IMR-90 (cell line): ENCODE results near the gene ABR. TPM values are rescaled to one million over a fixed set of nuclear protein-coding genes. Genes with fewer than 3 reads are reported as not detected.

Experiments used
- ATAC-seq: fragments of 200-7000 bp; cut with Tn5 transposase; 2 replicates; pipeline ENCODE4 v1.9.1; 2020; ENCODE audit warnings: low read depth, mild to moderate bottlenecking, moderate library complexity
- BruUV-seq: library from RNA; stranded (reverse); fragments of 400-500 nt; replicated peaks from 2 replicates; lab custom pipeline; 2021; lab: Mats Ljungman, UMichigan
- CTCF ChIA-PET: fragments of 300-600 bp; formaldehyde crosslinking; extraction: SDS; loops from one replicate; lab custom pipeline; 2021; ENCODE audit warnings: antibody characterized with exemption; lab: Yijun Ruan, JAX
- POLR2A ChIA-PET: fragments of 300-600 bp; sonication (Branson Sonifier 250); formaldehyde crosslinking; loops from one replicate; lab custom pipeline; 2022; ENCODE audit warnings: antibody characterized with exemption; ENCODE audit not compliant: unreplicated experiment; lab: Charles Lee
- DNase-seq: peaks from one replicate; pipeline ENCODE4 v3.0.0; 2013
- H2AFZ ChIP-seq: replicated peaks from 2 replicates; pipeline ENCODE3; 2013; ENCODE audit warnings: low read length, mild to moderate bottlenecking; ENCODE audit not compliant: poor library complexity
- H2AK5ac ChIP-seq: 2 replicates; pipeline ENCODE4 v1.6.1; 2013; ENCODE audit warnings: low read depth, low read length, inconsistent platforms
- H2AK9ac ChIP-seq: replicated peaks from 2 replicates; pipeline ENCODE3; 2013; ENCODE audit warnings: mild to moderate bottlenecking, low read depth, low read length, moderate library complexity; ENCODE audit not compliant: poor library complexity
- H2BK120ac ChIP-seq: 2 replicates; pipeline ENCODE4 v1.6.1; 2013; ENCODE audit warnings: low read depth, low read length, inconsistent platforms
- H2BK15ac ChIP-seq: 3 replicates; pipeline ENCODE4 v1.6.1; 2013; ENCODE audit warnings: low read depth, low read length, inconsistent platforms
- H2BK20ac ChIP-seq: 2 replicates; pipeline ENCODE4 v1.6.1; 2013; ENCODE audit warnings: low read depth, mild to moderate bottlenecking, inconsistent platforms, low read length, moderate library complexity
- H2BK5ac ChIP-seq: 2 replicates; pipeline ENCODE4 v1.6.1; 2013; ENCODE audit warnings: mild to moderate bottlenecking, low read depth, low read length, inconsistent platforms; ENCODE audit not compliant: poor library complexity, severe bottlenecking
- H3K14ac ChIP-seq: replicated peaks from 2 replicates; pipeline ENCODE4 v1.6.1; 2013; ENCODE audit warnings: low read depth, low read length, inconsistent platforms
- H3K18ac ChIP-seq: 2 replicates; pipeline ENCODE4 v1.6.1; 2013; ENCODE audit warnings: low read depth, low read length, control low read depth
- H3K23ac ChIP-seq: 2 replicates; pipeline ENCODE4 v1.6.1; 2013; ENCODE audit warnings: low read depth, low read length, inconsistent platforms
- H3K27ac ChIP-seq: 2 replicates; pipeline ENCODE4 v1.5.1; 2013; ENCODE audit warnings: mild to moderate bottlenecking, control low read depth, low read length; ENCODE audit not compliant: insufficient read depth
- H3K27me3 ChIP-seq: 2 replicates; pipeline ENCODE4 v1.6.1; 2013; ENCODE audit warnings: low read length; ENCODE audit not compliant: control insufficient read depth, insufficient read depth
- H3K36me3 ChIP-seq: 2 replicates; pipeline ENCODE4 v1.6.1; 2013; ENCODE audit warnings: low read length, mixed read lengths; ENCODE audit not compliant: control insufficient read depth, insufficient read depth
- H3K4ac ChIP-seq: 2 replicates; pipeline ENCODE4 v1.6.1; 2013; ENCODE audit warnings: low read depth, low read length, inconsistent platforms
- H3K4me1 ChIP-seq: 2 replicates; pipeline ENCODE4 v1.6.1; 2013; ENCODE audit warnings: low read length, mixed read lengths; ENCODE audit not compliant: control insufficient read depth, insufficient read depth
- H3K4me2 ChIP-seq: 2 replicates; pipeline ENCODE4 v1.6.1; 2013; ENCODE audit warnings: low read depth, mild to moderate bottlenecking, control low read depth, low read length, moderate library complexity
- H3K4me3 ChIP-seq: 2 replicates; pipeline ENCODE4 v1.5.1; 2013; ENCODE audit warnings: low read depth, mild to moderate bottlenecking, control low read depth, low read length, moderate library complexity; ENCODE audit not compliant: insufficient read depth
- H3K56ac ChIP-seq: 2 replicates; pipeline ENCODE4 v1.6.1; 2013; ENCODE audit warnings: low read length, inconsistent platforms; ENCODE audit not compliant: insufficient read depth; ENCODE audit errors: extremely low read depth
- H3K79me1 ChIP-seq, 2 experiments: 2 replicates each; pipeline ENCODE4 v1.6.1; 2013; ENCODE audit warnings: low read length in 2 of 2, inconsistent platforms in 1 of 2, low read depth in 1 of 2
- H3K9ac ChIP-seq: 2 replicates; pipeline ENCODE4 v1.6.1; 2013; ENCODE audit warnings: low read depth, low read length, control low read depth
- H3K9me1 ChIP-seq: 2 replicates; pipeline ENCODE4 v1.6.1; 2013; ENCODE audit warnings: low read length, inconsistent platforms; ENCODE audit not compliant: insufficient read depth
- H3K9me3 ChIP-seq: 2 replicates; pipeline ENCODE4 v1.6.1; 2013; ENCODE audit warnings: low read length; ENCODE audit not compliant: control insufficient read depth, insufficient read depth
- H4K20me1 ChIP-seq: 2 replicates; pipeline ENCODE4 v1.6.1; 2013; ENCODE audit warnings: low read length, inconsistent platforms; ENCODE audit not compliant: insufficient read depth
- H4K5ac ChIP-seq: 2 replicates; pipeline ENCODE4 v1.6.1; 2013; ENCODE audit warnings: mild to moderate bottlenecking, low read depth, low read length, control low read depth
- H4K8ac ChIP-seq, 2 experiments: 2 replicates each; pipeline ENCODE4 v1.6.1; 2013; ENCODE audit warnings: low read depth in 2 of 2, low read length in 2 of 2, control low read depth in 1 of 2, inconsistent platforms in 1 of 2
- H4K91ac ChIP-seq: 2 replicates; pipeline ENCODE4 v1.6.1; 2013; ENCODE audit warnings: low read depth, low read length, inconsistent platforms; ENCODE audit not compliant: insufficient read depth
- BHLHE40 ChIP-seq: fragments of 150-350 bp; IDR thresholded peaks from 2 replicates; pipeline ENCODE4 v1.6.1; 2016; ENCODE audit warnings: mild to moderate bottlenecking, low read depth, low read length
- CHD1 ChIP-seq: IDR thresholded peaks from 2 replicates; pipeline ENCODE4 v1.6.1; 2012; ENCODE audit warnings: low read depth, low read length, improper control_type of control experiment
- MAFK ChIP-seq: IDR thresholded peaks from 2 replicates; pipeline ENCODE4 v1.6.1; 2012; ENCODE audit warnings: low read depth, low read length, improper control_type of control experiment
- MAZ ChIP-seq: IDR thresholded peaks from 2 replicates; pipeline ENCODE4 v1.6.1; 2012; ENCODE audit warnings: low read depth, mild to moderate bottlenecking, low read length, improper control_type of control experiment, moderate library complexity, borderline replicate concordance
- MXI1 ChIP-seq: IDR thresholded peaks from 2 replicates; pipeline ENCODE4 v1.6.1; 2012; ENCODE audit warnings: low read depth, mild to moderate bottlenecking, low read length, moderate library complexity, borderline replicate concordance
- NFE2L2 ChIP-seq: fragments of 150-350 bp; IDR thresholded peaks from 2 replicates; pipeline ENCODE4 v1.6.1; 2016; ENCODE audit warnings: low read depth, mild to moderate bottlenecking, low read length
- POLR2A ChIP-seq: IDR thresholded peaks from 2 replicates; pipeline ENCODE4 v1.6.1; 2012; ENCODE audit warnings: mild to moderate bottlenecking, low read depth, low read length
- RAD21 ChIP-seq: IDR thresholded peaks from 2 replicates; pipeline ENCODE4 v1.6.1; 2012; ENCODE audit warnings: low read length, improper control_type of control experiment
- RFX5 ChIP-seq: IDR thresholded peaks from 2 replicates; pipeline ENCODE4 v1.8.0; 2012; ENCODE audit warnings: low read depth, mild to moderate bottlenecking, low read length, moderate library complexity
- SMC3 ChIP-seq: fragments of 150-350 bp; IDR thresholded peaks from 2 replicates; pipeline ENCODE4 v1.6.1; 2016; ENCODE audit warnings: low read depth, mild to moderate bottlenecking, antibody characterized with exemption, low read length, moderate library complexity
- WGBS, 2 experiments: methylation state at CpG; one replicate each; pipeline versions ENCODE4 v1.1.5 to v1.1.7; 2013; ENCODE audit warnings: missing lambda C conversion rate in 2 of 2; ENCODE audit not compliant: insufficient read length in 1 of 2; ENCODE audit errors: extremely low coverage in 2 of 2; 5-methylcytosine and 5-hydroxymethylcytosine counted together
- dilution Hi-C: fragments of 300-500 bp; cut with HindIII; formaldehyde crosslinking; loops from one replicate; pipeline ENCODE4 v1.14.3; 2018; ENCODE audit warnings: low sequenced_read_pairs; ENCODE audit not compliant: unreplicated experiment
- in situ Hi-C: fragments of 300-500 bp; cut with MboI; formaldehyde crosslinking; loops from 3 replicates; pipeline ENCODE4 v1.14.3; 2019; ENCODE audit warnings: low sequenced_read_pairs, inconsistent platforms, mixed read lengths
- intact Hi-C: fragments of 100-400 bp; cut with micrococcal nuclease; formaldehyde crosslinking; loops from 2 replicates; pipeline ENCODE4 v1.10.0; 2022
- polyA plus RNA-seq, 3 experiments: library from polyadenylated mRNA; depleted of rRNA; stranded (reverse); fragments of >200 nt; gene quantifications; 2 replicates each; pipeline ENCODE4 v1.2.3, GENCODE V29; 2012; ENCODE audit warnings: low replicate concordance in 1 of 3
- total RNA-seq: library from RNA; depleted of rRNA; stranded (reverse); fragments of >200 nt; gene quantifications from 2 replicates; pipeline ENCODE4 v1.2.3, GENCODE V29; 2012
- TF ChIP-seq, protein P1 (sequence below): fragments of 150-350 bp; IDR thresholded peaks from 2 replicates; pipeline ENCODE4 v1.6.1; 2017; ENCODE audit warnings: mild to moderate bottlenecking, antibody characterized with exemption, low read length, low read depth
- TF ChIP-seq, protein P2 (sequence below): fragments of 150-350 bp; IDR thresholded peaks from 2 replicates; pipeline ENCODE4 v1.6.1; 2016; ENCODE audit warnings: low read depth, mild to moderate bottlenecking, low read length, moderate library complexity, borderline replicate concordance

Gene ABR
- total and polyA plus RNA-seq, 2 of the 4 experiments (the other 2 are of a cell fraction), result 28.3 to 79.7 TPM

DNA sequence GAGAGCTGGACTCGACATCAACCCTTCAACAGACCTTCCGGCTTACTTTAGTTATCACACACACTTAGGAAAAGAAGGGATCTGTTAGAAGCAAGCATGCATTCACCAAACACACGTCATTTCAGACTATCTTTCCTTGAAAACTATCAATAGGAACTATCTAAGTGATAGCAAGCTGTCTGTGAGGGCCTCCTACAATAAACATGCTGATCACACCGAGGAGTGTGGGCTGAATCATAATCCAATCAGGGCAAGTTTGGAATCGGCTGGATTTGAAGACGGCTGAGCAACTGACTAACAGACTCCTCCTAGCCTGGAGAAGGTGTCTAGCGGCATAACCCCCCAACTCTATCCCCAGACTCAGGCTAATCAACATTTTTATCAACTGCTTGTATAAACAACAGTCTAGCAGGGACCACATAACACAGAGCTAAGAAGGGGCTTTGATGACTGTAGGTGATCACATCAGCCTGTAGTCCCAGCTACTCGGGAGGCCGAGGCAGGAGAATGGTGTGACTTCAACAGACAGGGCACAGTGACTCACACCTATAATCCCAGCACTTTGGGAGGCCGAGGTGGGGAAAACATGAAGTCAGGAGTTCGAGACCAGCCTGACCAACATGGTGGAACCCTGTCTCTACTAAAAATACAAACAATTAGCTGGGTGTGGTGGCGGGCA is 214.3 kb downstream of the ABR start:
- Histone ChIP-seq H4K5ac (no peak overlapping the region; the same call in 1 of the 2 replicates), H2AK9ac (no peak overlapping the region), H3K4ac (peak overlapping the region; percentile 28; the same call in 1 of the 2 replicates), H3K14ac (peak overlapping the region; percentile 8), H4K20me1 (peaks cover 89% of the 10 kb centered on the region), H3K56ac (no peak overlapping the region), H2BK5ac (no peak overlapping the region), H3K23ac (peak overlapping the region; percentile 28; the same call in 1 of the 2 replicates), H3K9me3 (no peaks in the 10 kb centered on the region), H3K27me3 (no peaks in the 10 kb centered on the region), H3K36me3 (peaks cover 10% of the 10 kb centered on the region; the same call in 1 of the 2 replicates), H3K27ac (peak overlapping the region; percentile 24; the same call in 1 of the 2 replicates), H3K4me3 (no peak overlapping the region), H2AFZ (no peak overlapping the region), H3K9me1 (peaks cover 9% of the 10 kb centered on the region; the same call in 1 of the 2 replicates), H2BK15ac (no peak overlapping the region), H3K79me1 (peaks cover 31 to 85% of the 10 kb centered on the region in 2 experiments), H2BK120ac (no peak overlapping the region), H3K4me2 (peak overlapping the region; percentile 48), H4K91ac (no peak overlapping the region), H2BK20ac (0 out of 2 replicates have a peak overlapping the region, but pooled peaks have one; percentile 6), H3K4me1 (peaks cover 25% of the 10 kb centered on the region), H3K18ac (peak overlapping the region; percentile 8; the same call in 1 of the 2 replicates), H4K8ac (peak overlapping the region in 1 of 2 experiments; percentile 48; a peak in 2 of 4 replicates), H3K9ac (no peak overlapping the region; the same call in 1 of the 2 replicates), H2AK5ac (peak overlapping the region; percentile 54; the same call in 1 of the 2 replicates)
- ChIA-PET CTCF (no interaction called here), POLR2A (interaction anchor here (0.6 kb wide), 1 partner anchor 173 kb away, joined by 5 read pairs; no protein-coding TSS in a partner anchor)
- WGBS, 2 experiments, result 21% methylated on average over 3 of the region's 12 CpGs; no CpG with 5 or more reads in 1 of the 2 experiments
- no TSS peak for BruUV-seq
- peak; percentile 70 for ATAC-seq
- TF ChIP-seq MAZ, result 0 out of 2 replicates have a peak, but pooled peaks have one; percentile 20
- TF ChIP-seq BHLHE40, result peak; percentile 57; the same call in 1 of the 2 replicates
- TF ChIP-seq RAD21, result no peak
- no peak for TF ChIP-seq SMC3
- no peak for TF ChIP-seq POLR2A
- no peak for TF ChIP-seq MXI1
- no peak for TF ChIP-seq MAFK
- no peak for TF ChIP-seq RFX5
- TF ChIP-seq, protein P1, sequence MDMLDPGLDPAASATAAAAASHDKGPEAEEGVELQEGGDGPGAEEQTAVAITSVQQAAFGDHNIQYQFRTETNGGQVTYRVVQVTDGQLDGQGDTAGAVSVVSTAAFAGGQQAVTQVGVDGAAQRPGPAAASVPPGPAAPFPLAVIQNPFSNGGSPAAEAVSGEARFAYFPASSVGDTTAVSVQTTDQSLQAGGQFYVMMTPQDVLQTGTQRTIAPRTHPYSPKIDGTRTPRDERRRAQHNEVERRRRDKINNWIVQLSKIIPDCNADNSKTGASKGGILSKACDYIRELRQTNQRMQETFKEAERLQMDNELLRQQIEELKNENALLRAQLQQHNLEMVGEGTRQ, result no peak
- TF ChIP-seq, protein P2, sequence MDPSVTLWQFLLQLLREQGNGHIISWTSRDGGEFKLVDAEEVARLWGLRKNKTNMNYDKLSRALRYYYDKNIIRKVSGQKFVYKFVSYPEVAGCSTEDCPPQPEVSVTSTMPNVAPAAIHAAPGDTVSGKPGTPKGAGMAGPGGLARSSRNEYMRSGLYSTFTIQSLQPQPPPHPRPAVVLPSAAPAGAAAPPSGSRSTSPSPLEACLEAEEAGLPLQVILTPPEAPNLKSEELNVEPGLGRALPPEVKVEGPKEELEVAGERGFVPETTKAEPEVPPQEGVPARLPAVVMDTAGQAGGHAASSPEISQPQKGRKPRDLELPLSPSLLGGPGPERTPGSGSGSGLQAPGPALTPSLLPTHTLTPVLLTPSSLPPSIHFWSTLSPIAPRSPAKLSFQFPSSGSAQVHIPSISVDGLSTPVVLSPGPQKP, result no peak
- TF ChIP-seq CHD1, result no peak
- TF ChIP-seq NFE2L2, result no peak
- peak; percentile 79 for DNase-seq
- in situ Hi-C loops, result no loop called here
- intact Hi-C loops, result no loop called here
- dilution Hi-C loops, result no loop called here
